Measurements from ENCODE around the gene NFIL3. TPM values are rescaled to one million over a fixed set of nuclear protein-coding genes. Genes with fewer than 3 reads are reported as not detected.

Gene NFIL3
- total and polyA plus RNA-seq, 2 of the 8 experiments (the other 6 are each of a cell fraction or from before 2014, with no cell fraction given) = 3.4 to 13.5 TPM

GRCh38 chr9:91360551-91361290 is 62.9 kb downstream of the NFIL3 start (continued):
- TF ChIP-seq BRCA1 (IDR thresholded peaks at IDR 0.05; ENCODE audit: low read depth, low read length) (no peak), SIRT6 (IDR thresholded peaks at IDR 0.05; ENCODE audit: low read length) (no peak), ATF3 (IDR thresholded peaks at IDR 0.05; ENCODE audit: insufficient read depth, low read depth, low read length) (no peak), ASH2L (IDR thresholded peaks at IDR 0.05; ENCODE audit: low read length) (no peak), HDAC6 (IDR thresholded peaks at IDR 0.05; ENCODE audit: low read depth, low read length) (no peak), EP300 (IDR thresholded peaks at IDR 0.05; ENCODE audit: borderline replicate concordance in 1 of 2, low read depth in 2 of 2, low read length in 2 of 2) (no peak), POLR2A (IDR thresholded peaks at IDR 0.05; ENCODE audit: control extremely low read depth in 1 of 2, low read depth in 2 of 2, low read length in 2 of 2) (peak in 1 of 2 experiments; percentile 47; a peak in 1 of 3 replicates), POU5F1 (IDR thresholded peaks at IDR 0.05; ENCODE audit: low read depth, low read length) (no peak), E2F6 (IDR thresholded peaks at IDR 0.05) (no peak)

All from H1 (cell line).